T1000 (cell line): Measurements from ENCODE around the gene PPP1R13B.
"Not testable (repeated sequence)": the region's sequence is repeated elsewhere in the genome, so short reads cannot be mapped to it uniquely, and the experiment has no call there.

Experiments used
- DNase-seq: peaks from one replicate; lab custom pipeline; 2025; ENCODE audit warnings: mixed read lengths; lab: John Stamatoyannopoulos, UW

Gene PPP1R13B

DNA sequence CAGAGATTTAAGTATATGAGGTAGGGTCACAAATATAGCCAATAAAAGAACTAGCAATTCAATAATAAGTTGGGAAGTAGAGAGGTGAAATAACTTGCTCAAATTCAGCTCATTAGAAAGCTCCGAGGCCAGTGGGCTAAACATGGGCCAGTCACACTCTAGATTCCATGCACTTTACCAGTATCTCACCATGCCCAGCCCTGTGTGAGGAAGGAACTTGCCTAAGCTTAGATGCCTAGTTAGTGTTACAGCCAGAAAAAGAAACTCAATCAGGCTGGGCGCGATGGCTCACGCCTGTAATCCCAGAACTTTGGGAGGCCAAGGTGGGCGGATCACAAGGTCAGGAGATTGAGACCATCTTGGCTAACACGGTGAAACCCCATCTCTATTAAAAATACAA, 71.1 kb downstream of the PPP1R13B start:
- DNase-seq, result not testable (repeated sequence)

DNA sequence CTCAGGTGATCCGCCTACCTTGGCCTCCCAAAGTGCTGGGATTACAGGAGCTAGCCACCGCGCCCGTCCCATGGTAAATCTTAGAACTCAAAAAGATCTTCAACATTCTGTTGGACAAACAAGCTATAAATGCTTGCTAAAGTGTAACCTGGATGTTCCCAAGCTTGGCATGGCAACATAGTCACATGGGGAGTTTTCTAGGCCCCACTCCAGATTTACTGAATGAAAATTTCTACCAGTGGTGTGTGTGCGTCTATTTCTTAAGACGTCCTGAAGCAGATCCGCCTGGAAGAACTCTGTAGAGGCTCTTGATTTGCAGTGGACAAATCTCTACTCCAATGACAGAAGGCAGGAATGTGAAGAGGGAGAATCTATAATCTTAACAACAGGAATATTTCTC, 71.9 kb downstream of the PPP1R13B start:
- DNase-seq, result no peak

DNA sequence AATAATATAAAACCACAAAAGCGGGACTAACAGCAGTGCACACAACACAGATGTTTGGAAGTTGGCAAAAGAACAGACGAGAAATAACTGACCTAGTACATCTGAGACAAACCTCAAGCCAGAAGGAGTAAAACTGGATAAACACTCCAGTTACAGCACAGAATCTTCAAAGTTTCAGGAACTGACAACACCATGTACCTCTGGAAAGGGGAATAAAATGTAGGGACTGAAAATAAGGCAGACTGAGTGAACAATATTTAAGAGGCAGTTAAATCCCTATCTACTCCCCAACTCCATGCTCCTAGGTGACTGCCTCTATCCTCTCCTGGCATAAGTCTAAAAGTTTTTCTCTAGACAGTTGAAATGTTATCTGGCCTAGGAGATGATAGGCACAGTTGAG, 73.9 kb downstream of the PPP1R13B start:
- no peak for DNase-seq

DNA sequence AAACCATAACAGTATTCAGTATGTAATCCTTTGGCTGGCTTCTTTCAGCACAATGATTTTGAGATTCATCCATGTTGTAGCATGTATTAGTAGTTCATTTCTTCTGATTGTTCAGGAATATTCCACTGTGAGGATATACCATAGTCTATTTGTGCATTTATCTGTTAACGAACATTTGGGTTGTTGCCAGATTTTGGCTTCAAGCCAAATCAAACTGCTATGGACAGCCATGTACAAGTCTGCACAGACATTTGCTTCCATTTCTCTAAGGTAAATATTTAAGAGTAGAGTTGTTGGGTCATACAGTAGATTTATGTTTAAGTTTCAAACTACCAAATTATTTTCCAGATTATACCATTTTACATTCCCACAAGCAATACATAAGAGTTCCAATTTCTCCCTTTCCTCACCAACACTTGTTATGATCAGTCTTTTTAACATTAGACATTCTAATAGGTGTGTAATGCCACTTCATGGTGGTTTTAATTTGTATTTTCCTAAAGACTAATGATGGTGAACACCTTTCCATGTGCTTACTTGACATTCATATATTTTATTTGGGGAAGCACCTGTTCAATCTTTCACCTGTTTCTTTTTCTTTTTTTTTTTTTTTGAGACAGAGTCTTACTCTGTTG, 75.2 kb downstream of the PPP1R13B start:
- no peak for DNase-seq

DNA sequence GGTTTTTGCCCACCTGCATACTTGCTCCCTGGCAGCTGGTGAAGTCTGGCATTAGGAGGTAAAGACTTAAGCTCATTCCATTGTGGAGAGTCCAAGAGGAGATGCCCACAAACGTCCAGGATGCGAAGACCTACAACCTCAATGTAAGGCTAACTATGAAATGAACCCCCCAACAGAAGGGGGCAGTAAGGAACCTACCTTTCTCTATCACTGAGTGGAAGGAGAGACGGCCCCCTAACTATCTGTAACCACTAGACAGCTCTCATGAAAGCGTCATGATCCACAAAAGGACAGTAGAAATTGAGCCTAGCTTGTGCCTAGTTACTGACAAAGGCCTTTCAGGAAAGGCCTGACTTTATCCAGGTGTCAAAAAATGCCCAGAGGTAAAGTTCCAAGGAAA, 76.5 kb downstream of the PPP1R13B start:
- no peak for DNase-seq

DNA sequence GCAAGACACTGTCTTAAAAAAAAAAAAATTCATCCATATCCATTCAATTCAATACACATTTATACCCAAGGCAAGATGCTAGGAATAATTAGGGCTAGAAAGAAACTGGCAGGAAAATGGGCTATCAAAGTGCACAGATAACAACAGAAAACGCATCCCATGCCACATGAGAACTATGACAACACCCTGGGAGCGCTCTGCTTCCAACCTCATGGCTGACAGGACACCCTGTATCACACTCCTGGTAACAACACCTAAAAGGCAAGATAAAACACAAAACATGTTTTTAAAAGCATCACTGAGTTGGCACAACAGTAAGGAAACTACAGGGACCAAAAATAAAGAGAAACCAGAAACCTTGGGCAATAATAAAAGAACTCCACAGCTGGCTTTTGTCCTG, 76.9 kb downstream of the PPP1R13B start:
- DNase-seq, result no peak

DNA sequence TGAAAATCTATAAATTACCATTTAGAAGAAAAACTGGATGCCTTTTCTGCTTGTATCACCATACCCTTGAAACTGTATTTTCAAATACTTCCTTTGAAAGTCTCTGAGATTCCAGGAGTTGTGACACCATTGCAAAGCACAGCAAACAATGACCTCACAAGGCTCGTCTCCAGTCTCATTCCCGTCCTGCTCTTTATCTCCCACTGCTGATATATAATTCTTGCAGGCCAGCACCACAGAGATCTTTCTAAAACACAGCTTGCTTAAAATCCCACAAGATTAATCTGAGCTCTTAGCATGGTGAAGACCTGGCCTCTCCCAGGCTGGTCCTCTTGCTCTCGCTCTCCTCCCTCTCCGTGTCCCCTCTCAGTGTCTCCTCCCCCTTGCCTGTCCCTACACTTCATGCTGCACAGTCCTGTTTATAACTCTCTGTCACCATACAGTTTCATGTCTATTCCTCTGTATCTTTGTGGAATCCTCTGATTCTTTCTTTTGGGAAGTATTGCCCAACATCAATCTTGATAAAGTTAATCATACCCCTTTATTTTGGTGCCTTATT, 80.0 kb downstream of the PPP1R13B start:
- no peak for DNase-seq

DNA sequence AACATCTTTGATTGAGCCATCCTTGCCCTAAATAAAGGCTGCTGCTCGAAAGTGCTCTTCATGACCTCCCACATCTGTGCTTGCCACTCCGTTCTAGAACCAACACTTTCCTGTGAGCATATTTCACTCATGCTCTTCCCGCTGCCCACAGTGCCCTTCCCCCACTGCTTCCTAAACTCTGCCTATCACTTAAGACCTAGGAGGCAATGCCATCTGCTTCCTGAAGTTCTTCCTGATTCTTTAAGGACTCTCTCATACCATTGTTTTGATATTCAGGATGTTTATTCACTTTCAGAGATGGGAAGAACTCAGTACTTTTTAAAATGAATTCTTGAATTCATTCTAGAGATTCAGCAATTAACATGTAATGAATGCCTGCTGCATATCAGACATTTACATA, 81.8 kb downstream of the PPP1R13B start:
- no peak for DNase-seq

DNA sequence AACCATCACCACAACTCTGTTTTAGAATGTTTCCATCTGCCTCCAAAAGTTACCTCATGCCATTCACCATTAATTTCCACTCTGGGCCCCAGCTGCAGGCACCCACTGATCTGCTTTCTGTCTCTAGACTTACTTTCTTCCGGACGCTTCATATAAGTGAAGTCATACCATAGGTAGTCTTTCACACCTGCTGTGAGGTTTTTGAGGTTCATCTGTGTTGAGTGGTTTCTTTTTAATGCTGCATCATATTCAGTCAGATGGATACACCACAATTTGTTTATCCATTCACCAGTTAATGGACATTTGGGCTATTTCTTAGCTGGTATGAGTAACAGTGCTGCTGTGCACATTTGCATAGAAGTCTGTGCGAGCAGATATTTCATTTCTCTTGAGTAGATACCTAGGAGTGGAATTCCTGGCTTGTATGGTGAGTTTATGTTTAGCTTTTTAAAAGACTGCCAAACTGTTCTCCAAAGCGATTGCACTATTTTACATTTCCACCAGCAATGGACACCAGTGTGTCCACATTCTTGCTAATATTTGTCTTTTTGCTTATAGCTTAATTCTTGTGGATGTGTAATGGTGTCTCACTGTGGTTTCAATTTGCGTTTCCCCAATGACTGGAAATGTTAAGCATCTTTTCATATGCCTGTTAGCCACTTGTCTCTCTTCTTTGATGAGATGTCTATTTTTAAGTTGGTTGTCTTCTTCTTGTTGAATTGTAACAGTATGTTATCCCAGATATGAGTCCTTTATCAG, 83.5 kb downstream of the PPP1R13B start:
- DNase-seq, result no peak

DNA sequence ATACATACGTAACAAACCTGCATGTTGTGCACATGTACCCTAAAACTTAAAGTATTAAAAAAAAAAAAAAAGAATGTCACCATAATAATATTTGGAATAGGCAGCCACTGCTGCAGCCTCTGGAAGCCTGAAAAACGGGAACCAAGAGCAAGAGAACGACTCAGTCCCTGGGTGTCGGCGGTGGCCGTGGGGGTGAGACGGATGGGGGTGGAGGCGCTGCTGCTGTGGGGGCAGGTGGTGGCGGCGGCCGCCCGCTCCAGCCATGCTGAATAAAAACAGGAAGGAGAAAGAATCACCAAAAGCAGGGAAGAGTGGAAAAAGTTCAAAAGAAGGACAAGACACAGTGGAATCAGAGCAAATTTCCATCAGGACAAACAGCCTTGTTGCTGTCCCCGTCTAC, 84.8 kb downstream of the PPP1R13B start:
- no peak for DNase-seq

DNA sequence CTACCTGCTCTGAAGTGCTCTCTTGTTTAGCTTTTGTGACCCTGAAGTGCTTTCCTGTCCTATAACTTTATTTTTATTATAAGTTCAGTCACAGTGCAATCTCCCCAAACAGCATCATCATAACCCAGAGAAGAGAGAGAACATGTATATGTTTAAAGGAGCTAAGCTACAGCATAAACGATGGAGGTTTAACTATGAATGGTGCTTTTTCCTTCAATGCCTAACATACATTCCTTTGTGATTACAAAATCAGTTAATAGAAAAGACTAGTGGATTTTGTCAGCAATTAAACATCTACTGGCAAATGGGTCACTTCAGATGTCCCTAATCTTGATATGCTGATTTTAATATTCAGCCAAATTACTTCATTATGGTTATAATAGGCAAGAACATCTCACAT, 85.3 kb downstream of the PPP1R13B start:
- no peak for DNase-seq

DNA sequence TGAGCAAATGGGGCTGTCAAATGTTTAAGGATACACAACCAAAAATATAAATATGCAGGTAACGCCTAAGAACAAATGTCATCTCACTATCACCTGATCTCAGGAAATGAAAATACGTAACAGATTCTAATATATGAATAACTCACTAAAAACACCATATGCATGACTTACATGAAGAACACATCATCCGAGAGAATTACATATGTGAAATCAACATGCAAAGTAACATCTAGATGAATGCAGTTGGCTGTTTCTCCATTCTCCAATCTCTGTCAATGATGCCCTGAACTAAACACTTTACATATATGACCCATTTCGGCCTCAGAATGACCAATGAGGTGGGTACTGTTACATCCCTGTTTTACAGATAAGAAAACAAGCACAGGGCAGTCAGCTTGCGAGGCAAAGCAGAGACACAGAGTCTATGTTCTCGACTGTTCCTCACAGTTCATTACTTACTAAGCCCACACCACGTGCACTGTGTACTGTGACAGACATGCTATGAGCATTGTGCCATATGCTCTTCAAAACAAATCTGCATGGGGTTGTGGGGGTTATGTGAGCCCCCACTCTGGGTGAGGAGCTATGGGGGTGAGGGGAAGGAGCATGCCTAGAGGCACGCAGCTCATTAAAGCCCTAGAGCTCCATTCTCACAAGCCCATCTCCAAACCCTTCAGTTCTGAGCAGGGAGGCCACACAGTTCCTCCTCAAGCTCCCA, 89.2 kb downstream of the PPP1R13B start:
- no peak for DNase-seq

DNA sequence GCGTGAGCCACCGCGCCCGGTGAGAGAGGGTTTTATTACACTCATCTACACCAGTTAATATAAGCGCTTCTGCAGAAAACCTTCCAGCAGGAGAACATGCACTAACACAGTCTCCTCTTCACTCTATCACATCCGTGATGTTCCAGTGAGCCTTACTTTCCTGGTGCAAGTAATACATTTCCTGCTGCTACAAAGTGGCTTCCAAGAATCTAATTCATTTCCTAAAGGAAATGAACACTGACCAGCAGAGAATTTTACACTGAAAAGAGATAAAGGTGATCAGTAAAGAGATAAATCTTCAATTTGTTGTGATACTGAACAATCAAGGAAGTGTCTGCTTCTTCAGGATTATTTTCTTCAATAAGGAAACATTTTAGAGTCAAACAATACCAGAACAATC, 92.3 kb downstream of the PPP1R13B start:
- DNase-seq, result no peak

DNA sequence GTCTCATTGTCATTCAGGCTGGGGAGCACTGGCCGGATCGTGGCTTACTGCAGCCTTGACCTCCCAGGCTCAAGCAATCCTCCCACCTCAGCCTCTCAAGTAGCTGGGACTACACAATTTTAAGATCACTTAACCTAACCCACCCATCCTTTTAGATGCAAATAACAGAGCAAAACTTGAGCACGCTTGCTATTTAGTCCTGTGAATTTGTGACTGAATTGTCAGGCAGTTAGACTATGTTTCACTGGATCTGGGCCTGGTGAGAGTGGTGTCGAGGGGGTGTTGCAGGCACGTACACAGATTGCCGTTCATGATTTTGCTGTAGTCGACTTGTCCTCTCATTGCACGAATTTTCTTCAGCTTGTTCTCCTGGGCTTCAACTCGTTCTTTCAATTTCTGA, 93.6 kb downstream of the PPP1R13B start:
- DNase-seq, result no peak

DNA sequence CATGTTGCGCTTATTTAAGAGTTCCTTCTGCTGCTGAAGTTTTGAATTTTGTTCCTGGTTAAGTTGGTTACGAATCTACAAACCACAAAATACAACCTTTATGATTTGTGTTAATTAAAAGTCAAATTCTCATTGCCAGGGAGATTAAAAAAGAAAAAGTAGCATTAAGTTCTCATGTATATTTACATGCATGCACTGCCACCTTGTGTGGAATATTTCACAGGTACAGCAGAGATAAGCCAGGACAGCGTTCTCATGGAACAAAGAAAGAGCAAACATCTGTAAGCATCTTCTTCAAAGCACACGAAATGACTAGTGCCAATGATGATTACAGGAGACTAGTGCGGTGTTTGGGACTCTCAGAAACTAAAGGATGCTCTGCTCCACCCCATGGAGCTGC, 97.5 kb downstream of the PPP1R13B start:
- DNase-seq, result no peak

DNA sequence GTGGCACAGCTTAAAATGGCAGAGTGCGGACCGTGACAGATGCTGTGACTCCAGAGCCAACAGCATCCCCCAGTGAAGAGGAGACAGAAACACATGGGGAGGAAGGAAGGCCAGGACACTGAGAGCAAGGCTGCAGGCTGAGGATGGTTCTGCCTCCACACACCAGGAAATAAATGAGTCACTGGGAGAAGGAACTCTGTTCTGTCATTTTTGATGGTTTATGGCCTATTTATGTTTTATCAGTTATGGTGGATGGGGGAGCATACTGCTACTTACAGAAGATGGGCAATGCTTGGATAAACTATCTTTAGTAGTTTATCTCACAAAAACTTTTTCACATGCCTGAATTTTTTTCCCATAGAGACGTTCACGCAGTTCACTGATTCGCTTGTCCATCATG, 97.9 kb downstream of the PPP1R13B start:
- DNase-seq, result no peak

DNA sequence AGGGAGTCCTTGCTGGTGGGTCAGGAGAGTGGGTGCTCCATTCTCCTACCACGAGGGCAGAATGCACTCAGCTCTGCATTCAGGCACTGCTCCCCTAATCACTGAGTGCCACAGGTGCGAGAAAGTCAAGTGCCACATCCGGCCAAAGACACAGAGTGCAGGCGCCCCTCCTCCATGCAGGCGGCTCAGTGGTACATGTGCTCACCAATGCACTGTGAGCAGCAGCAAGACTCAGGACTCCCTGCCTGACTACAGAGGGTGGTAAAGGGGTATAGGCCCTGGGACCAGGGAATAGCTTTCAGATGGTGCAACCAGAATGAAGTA, 98.9 kb downstream of the PPP1R13B start:
- DNase-seq, result no peak

DNA sequence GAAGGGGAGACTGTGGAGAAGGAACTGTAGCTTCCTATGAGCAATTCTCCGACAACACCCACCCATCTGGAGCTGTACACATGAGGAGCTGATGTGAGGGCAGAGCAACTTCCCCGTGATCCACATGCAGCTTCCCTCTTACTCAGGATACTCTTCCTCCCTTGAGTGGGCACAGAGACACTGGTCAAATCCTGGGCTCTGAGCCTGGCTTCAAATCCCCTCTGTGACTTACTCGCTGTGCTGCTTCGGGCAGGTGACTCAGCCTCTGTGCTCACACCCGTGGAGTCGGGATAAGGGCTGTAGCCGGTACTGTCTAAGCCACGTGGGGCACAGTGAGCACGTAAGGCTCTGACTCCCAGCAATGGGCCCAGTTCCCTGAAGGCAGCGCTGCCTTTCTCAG, 100.7 kb downstream of the PPP1R13B start:
- DNase-seq, result no peak

DNA sequence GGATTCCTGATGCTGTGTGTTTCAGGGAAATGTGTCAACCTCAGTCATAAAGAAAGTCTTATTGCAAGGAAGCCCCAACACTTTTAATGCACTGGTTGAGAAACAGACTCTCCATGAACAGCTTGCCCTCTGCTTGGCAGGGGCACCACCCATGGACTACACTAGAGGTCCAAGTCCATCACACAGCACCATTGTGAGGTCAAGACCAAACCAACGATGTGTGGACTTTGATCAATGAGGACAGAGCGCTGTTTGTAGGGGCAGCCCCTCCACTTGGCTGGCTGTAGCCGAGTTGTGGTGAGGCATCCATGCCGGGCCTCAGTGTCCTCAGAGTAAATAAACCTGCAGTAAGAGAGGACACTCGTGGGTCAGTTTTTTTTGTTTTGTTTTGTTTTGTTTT, 102.0 kb downstream of the PPP1R13B start:
- no peak for DNase-seq

DNA sequence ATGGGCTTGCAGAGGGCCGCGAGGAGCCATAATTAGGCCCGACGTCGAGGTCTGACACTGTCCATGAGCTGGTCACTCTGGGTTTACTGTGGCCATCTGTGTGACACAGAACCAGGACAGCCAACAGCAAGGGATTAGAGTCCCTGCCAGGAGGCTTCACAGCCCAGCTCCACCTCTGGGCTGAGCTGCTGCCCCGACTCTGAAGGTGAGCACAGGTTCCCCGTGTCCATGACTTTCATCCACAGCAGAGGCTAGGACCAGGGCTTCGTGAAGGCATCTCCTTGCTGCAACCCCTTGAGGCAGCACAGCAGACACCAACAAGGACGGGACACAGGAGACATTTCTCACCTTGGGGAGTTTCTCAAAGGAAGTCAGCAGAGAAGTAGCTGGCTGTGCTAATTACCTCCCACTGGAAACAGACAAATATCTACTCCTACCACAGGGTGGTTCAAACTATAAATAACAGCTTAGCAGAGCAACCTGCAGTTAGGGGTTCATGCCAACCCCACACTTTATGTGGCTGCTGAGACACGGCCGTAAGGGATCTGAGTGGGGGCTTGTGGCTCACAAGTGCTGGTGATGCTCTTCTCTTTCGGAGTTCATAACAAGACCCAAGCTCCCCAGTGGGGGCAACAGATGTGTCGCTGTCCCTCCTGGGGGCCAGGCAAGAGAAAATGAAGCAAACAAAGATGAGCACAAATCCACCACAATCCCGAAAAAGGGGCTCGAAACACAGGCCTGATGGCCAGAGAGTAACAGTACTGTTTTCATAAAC, 102.6 kb downstream of the PPP1R13B start:
- no peak for DNase-seq

DNA sequence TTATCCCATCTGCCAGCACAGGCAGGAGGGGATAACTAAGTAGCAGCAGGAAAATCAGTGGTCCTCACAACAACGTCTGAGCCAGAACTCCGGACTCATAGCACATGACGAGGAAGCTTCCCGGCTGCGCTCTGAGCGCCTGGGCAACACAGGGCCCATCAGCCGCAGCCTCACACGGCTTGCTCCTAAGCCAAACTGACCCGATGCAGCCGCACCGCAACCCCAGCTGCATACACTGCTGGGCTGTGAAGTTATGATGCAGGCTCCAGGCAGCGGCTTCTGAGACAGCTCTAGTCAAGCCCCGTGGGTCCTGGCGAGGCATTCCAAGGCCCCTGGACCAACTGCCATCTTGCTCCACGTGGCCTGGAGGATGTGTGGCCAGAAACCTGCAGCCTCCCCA, 103.7 kb downstream of the PPP1R13B start:
- DNase-seq, result no peak

DNA sequence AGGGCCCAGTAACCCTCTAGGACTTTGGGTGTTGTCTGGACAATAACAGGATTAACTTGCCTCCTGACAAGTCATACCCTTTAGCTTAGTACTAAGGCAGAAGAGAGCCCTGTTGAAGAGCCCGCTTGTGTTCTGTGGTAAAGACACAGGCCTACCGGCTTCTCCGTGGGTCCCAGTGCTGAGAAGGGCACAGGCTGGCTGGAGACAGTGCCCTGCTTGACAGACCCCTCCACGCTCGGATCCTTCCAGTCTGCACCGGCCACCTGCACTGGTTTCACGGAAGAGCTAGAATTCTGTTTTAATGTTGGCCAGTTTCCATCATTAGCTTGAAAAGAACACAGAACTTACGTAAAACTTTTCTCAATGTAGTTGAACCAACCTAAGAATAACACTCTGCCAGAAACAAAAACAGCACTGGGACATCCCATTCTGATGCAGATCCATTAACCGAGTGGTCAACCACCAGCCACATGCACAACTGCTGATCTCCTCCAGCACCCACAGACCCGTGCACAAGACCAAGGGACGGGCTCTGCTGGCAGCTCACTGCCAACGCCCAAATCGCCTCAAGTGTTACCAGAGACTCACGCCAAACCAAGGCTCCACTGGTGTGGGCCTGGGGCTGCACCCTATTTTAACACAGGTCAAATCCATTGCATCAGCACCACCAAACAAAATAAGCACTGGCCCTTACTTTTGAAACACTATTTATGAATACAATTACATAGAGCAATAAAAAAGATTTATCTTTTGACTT, 104.7 kb downstream of the PPP1R13B start:
- no peak for DNase-seq
